GM12801 (cell line): ENCODE data around the gene IQSEC1.

ENCODE experiments used
- CTCF ChIP-seq: IDR thresholded peaks from one replicate; pipeline ENCODE4 v1.5.1; 2011; ENCODE audit warnings: control low read depth; ENCODE audit not compliant: insufficient read length; ENCODE audit errors: extremely low read depth

IQSEC1 gene

DNA sequence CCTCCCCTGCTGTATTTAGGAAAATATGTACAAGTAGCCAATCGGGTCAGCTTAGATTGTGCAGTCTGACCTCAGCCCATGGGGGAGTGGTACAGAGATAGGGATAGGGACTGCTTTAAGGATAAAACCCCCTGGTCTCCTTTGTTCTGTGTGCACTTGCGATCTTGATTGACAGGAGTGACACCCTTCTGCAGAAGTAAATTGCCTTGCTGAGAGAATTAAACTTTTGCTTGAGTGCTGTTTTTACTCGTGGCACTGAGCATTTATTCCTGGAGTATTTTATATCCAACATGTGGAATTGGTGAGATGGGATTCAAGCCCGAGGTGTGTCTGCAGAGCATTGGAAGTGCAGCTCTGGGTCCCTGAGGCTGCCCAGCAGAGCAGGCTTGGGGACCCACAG is 208.0 kb downstream of the IQSEC1 start:
- no peak for TF ChIP-seq CTCF

DNA sequence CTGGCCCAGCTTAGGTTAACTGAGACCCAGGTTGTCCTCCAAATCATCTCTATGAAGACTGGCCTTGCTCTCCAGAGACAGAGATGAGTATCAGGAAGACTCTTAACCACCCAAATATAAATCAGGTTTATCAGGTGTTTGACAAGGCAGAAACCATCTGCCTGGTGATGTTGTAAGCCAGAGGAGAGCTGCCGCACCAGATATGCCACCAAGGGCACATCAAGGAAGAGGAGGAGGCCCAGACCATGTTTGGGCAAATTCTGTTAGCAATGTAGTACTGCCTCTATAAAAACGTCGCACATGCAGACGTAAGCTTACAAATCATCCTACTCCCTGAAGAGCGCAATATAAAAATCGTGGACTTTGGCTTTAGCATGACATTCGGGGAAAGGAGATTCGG is 210.8 kb downstream of the IQSEC1 start:
- no peak for TF ChIP-seq CTCF

- TF ChIP-seq CTCF, result no peak
Observed at GRCh38 chr3:12861611-12862010, 211.6 kb downstream of the IQSEC1 start.

GRCh38 chr3:12859840-12860239 is 213.4 kb downstream of the IQSEC1 start:
- TF ChIP-seq CTCF, result no peak

- no peak for TF ChIP-seq CTCF
Observed at GRCh38 chr3:12856626-12857025, 216.6 kb downstream of the IQSEC1 start.

DNA sequence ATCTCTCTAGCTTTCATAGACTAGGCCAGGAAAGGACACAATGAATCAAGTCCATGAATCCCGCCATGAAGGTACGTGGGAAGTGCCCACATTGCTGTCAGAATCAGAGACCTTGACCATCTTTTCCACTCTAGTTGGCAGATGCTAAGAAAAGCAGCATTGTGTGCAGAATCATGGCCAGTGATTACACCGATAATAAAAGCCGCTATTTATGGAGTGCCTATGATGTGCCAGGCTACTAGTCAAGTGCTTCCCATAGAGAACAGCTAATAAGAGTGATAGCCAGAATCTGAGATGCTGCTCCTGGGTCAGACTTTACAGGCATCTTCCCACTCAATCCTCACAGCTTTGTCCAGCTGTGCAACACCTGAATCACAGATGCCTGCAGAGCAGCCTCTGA is 218.7 kb downstream of the IQSEC1 start:
- no peak for TF ChIP-seq CTCF

- TF ChIP-seq CTCF, result no peak
Observed at GRCh38 chr3:12852201-12852600, 221.0 kb downstream of the IQSEC1 start.
